ENCODE results near the gene LRP1B. TPM values are rescaled to one million over a fixed set of nuclear protein-coding genes. Genes with fewer than 3 reads are reported as not detected.

Gene LRP1B
- total RNA-seq, 1 donor from 2014 or later: 0.12 TPM

DNA sequence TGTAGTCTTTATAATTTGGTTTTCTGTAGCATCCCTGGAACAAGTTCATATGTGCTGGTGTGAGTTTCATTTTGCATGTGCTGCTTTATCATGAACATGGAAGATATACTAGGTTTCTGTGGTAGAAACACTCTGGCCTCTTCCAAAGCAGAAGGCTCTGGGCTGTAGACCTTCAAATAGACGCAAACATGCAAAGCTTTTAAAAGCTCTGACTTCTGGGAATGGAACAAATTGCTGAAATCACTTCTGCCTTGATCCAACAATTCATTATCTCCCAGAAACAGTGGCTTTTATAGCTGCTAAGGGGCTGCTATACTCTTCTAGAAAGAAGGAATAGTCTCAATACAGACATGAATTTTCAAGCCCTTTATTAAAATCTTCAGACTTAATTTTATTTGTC lies 382.2 kb downstream of the LRP1B start:
- H3K4me3 ChIP-seq (ENCODE audit: low read depth, low read length): no peak overlapping the region
- TF ChIP-seq, protein P1, sequence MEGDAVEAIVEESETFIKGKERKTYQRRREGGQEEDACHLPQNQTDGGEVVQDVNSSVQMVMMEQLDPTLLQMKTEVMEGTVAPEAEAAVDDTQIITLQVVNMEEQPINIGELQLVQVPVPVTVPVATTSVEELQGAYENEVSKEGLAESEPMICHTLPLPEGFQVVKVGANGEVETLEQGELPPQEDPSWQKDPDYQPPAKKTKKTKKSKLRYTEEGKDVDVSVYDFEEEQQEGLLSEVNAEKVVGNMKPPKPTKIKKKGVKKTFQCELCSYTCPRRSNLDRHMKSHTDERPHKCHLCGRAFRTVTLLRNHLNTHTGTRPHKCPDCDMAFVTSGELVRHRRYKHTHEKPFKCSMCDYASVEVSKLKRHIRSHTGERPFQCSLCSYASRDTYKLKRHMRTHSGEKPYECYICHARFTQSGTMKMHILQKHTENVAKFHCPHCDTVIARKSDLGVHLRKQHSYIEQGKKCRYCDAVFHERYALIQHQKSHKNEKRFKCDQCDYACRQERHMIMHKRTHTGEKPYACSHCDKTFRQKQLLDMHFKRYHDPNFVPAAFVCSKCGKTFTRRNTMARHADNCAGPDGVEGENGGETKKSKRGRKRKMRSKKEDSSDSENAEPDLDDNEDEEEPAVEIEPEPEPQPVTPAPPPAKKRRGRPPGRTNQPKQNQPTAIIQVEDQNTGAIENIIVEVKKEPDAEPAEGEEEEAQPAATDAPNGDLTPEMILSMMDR (conservative IDR thresholded peaks at IDR 0.05; ENCODE audit: low read depth, low read length): no peak
- no peak for DNase-seq (ENCODE audit: low read depth)

DNA sequence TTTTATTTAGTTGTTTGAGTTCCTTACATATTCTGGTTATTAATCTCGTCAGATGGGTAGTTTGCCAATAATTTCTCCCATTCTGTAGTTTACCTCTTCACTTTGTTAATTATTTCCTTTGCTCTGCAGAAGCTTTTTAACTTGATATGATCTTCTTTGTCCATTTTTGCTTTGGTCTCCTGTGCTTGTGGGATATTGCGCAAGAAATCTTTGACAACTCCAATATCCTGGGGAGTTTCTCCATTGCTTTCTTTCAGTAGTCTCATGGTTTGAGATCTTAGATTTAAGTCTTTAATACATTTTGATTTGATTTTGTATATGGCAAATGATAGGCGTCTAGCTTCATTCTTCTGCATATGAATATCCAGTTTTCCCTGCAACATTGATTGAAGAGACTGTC lies 389.2 kb downstream of the LRP1B start:
- H3K4me3 ChIP-seq (ENCODE audit: low read depth, low read length): no peak overlapping the region
- TF ChIP-seq, protein P1 (conservative IDR thresholded peaks at IDR 0.05; ENCODE audit: low read depth, low read length): no peak
- DNase-seq (ENCODE audit: low read depth): no peak

DNA sequence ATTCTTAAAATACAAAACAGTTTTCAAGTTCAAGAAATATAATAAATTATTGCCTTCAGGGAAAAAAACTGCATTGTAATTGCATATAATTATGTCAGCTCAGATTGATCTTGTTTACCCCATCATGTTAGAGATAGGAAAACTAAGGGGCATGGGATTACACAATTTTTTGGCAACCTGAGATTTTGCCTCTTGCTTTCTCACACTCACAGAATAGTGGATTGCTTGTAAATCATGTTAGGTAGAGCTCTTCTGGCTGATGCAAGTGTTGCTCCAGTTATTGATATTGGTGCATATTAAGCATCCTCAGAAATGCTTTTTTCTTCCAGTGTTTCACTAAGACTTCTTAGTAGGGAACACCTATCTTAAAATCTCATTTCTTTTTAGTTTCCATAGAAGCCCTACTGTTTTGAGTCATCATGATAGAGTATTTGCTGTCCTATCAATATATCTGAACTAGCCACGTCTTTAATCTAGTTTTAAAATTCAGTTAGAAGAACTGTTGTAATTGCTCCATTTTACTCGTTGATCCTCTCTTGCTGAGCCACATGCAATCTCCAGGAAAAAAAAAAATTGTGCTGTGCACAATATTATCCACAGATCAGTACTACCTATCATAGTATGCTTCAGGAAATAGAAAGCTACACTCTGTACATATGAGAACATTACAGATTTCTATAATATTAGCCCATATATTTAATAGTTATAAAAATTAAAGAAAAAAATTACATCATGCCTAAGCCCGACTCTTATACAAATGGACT lies 393.1 kb downstream of the LRP1B start:
- TF ChIP-seq, protein P1 (conservative IDR thresholded peaks at IDR 0.05; ENCODE audit: low read depth, low read length): no peak
- no peak for DNase-seq (ENCODE audit: low read depth)

DNA sequence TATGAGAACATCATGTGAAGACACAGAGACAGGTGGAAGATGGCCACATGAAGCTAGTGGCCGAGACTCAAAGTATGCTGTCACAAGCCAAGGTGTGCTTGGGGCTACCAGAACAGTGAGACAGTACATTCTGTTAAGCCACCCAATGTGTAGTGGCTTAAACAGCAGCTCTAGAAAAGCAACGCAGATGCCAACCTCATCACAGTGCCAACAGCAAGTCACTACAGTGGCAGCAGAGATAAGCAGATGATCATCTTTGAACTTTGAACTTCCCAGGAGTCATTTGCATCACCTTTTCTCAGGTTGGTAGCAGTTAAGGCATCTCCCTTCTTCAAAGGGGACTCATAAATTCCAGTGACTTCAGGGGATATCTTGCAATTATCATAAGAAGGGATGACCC lies 394.4 kb downstream of the LRP1B start:
- TF ChIP-seq, protein P1 (conservative IDR thresholded peaks at IDR 0.05; ENCODE audit: low read depth, low read length): no peak
- no peak for DNase-seq (ENCODE audit: low read depth)

More for the DNA sequence above, 393.1 kb downstream of the LRP1B start:
- H3K4me3 ChIP-seq (ENCODE audit: low read depth, low read length): no peak overlapping the region

DNA sequence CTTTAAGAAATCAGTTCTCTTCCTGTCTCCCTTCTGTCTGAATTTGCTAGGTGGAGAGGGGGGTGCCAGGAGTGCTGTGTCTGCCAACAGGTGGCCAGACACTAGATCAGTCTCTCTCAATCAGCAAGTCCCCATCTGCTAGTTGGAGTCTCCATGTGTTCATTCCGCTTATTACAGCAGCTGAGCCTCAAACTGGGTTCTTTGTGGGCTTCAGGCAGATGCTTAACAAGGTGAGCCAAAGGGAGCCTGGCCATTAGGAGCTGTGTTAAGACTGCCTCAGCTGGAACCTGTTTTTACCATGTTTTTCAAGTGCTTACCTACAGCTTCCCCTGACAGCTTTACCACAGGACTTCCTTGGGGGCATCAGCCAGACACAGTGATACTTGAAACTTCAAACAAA lies 401.9 kb downstream of the LRP1B start:
- H3K4me3 ChIP-seq (ENCODE audit: low read depth, low read length): no peak overlapping the region
- TF ChIP-seq, protein P1 (conservative IDR thresholded peaks at IDR 0.05; ENCODE audit: low read depth, low read length): no peak

More for the DNA sequence above, 394.4 kb downstream of the LRP1B start:
- H3K4me3 ChIP-seq (ENCODE audit: low read depth, low read length): no peak overlapping the region

DNA sequence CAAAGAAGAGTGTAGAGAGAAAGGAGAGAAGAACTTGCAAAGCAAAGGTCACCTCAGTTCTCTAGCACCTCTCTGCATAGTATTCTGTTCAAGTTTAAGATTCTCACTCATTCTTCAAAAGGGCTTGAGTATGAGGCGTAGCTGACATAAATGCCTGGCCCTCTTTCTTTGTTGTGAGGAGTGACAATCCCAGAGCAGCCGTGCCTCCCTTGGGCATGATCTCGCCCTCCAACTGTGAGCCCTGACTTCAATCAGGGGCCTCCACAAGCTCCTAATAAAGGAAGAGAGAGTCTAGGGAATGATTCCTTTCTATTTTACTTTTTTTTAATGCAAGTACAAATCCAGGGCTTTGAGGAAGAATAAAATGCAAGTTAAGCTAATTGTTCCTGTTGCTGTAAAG lies 402.7 kb downstream of the LRP1B start:
- TF ChIP-seq, protein P1 (conservative IDR thresholded peaks at IDR 0.05; ENCODE audit: low read depth, low read length): no peak
- DNase-seq (ENCODE audit: low read depth): no peak
- no peak overlapping the region for H3K4me3 ChIP-seq (ENCODE audit: low read depth, low read length)

More for the DNA sequence above, 401.9 kb downstream of the LRP1B start:
- DNase-seq (ENCODE audit: low read depth): no peak

DNA sequence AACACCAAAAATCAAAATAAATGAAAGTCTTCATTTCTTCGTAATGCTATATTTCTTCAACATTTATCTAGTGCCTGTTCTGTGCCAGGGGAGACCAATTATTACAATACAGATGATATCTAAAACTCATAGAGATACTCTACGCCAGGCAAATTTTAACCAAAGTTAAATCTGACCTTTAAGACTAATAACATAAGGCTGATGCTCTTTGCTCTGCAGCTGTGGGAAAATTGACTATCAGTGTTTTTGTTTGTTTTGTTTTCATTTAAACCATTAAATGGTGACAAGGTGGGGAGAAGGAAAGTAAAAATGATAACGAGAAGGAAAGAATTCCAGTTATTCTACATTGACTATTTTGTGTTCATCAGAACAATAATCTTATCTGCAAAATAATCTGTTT lies 406.4 kb downstream of the LRP1B start:
- TF ChIP-seq, protein P1 (conservative IDR thresholded peaks at IDR 0.05; ENCODE audit: low read depth, low read length): no peak
- H3K4me3 ChIP-seq (ENCODE audit: low read depth, low read length): no peak overlapping the region
- DNase-seq (ENCODE audit: low read depth): no peak

Measured in epithelial cell of proximal tubule (primary cell).